Transverse colon (tissue), 4 donors: Measurements from ENCODE around the gene CCDC142.

Experiments used
- POLR2A ChIP-seq: fragments of 450-650 bp; IDR thresholded peaks from one replicate; pipeline ENCODE4 v1.6.1; 2016; ENCODE audit warnings: antibody characterized with exemption, mild to moderate bottlenecking, moderate library complexity
- POLR2AphosphoS5 ChIP-seq, 3 donors: sonication (generic); formaldehyde crosslinking; IDR thresholded peaks; one replicate each; pipeline ENCODE4 v1.6.1; 2016; ENCODE audit warnings: antibody characterized with exemption in 3 of 3
- TF ChIP-seq, protein P1 (sequence below), 5 experiments: fragments of 200-600 bp in 3 of 5; fragments of 450-650 bp in 2 of 5; sonication (generic) in 3 of 5; IDR thresholded peaks; 1 replicate in 2 of 5; 2 replicates in 3 of 5; pipeline ENCODE4 v1.5.1; 2016 to 2017; ENCODE audit warnings: antibody characterized with exemption in 5 of 5, inconsistent platforms in 3 of 5, mild to moderate bottlenecking in 2 of 5, moderate library complexity in 1 of 5

GRCh38 chr2:74497777-74498499, 15.1 kb upstream of the CCDC142 start:
- TF ChIP-seq, protein P1, sequence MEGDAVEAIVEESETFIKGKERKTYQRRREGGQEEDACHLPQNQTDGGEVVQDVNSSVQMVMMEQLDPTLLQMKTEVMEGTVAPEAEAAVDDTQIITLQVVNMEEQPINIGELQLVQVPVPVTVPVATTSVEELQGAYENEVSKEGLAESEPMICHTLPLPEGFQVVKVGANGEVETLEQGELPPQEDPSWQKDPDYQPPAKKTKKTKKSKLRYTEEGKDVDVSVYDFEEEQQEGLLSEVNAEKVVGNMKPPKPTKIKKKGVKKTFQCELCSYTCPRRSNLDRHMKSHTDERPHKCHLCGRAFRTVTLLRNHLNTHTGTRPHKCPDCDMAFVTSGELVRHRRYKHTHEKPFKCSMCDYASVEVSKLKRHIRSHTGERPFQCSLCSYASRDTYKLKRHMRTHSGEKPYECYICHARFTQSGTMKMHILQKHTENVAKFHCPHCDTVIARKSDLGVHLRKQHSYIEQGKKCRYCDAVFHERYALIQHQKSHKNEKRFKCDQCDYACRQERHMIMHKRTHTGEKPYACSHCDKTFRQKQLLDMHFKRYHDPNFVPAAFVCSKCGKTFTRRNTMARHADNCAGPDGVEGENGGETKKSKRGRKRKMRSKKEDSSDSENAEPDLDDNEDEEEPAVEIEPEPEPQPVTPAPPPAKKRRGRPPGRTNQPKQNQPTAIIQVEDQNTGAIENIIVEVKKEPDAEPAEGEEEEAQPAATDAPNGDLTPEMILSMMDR (IDR thresholded peaks at IDR 0.05) = no peak
- TF ChIP-seq POLR2A = peak; percentile 36
- peak in 2 of 3 donors; percentile 44 to 66 for TF ChIP-seq POLR2AphosphoS5 (IDR thresholded peaks at IDR 0.05)
